Bronchial epithelial cell (primary cell): ENCODE measurements around the gene IGFL3. TPM values are rescaled to one million over a fixed set of nuclear protein-coding genes. Genes with fewer than 3 reads are reported as not detected.

Experiments used
- DNase-seq: peaks from one replicate; pipeline ENCODE4 v3.0.0-alpha.2; 2010; ENCODE audit warnings: low read depth
- FAIRE-seq: peaks from 2 replicates; lab custom pipeline; 2011; peaks lifted over from hg19 to GRCh38; lab: Jason Lieb, UNC
- H3K27me3 ChIP-seq: 2 replicates; pipeline ENCODE4 v1.5.1; 2011; ENCODE audit warnings: low read length; ENCODE audit not compliant: control insufficient read depth, insufficient read depth
- H3K36me3 ChIP-seq: 2 replicates; pipeline ENCODE4 v1.5.1; 2011; ENCODE audit warnings: low read length; ENCODE audit not compliant: control insufficient read depth, insufficient read depth
- H3K4me3 ChIP-seq: 2 replicates; pipeline ENCODE4 v1.5.1; 2011; ENCODE audit warnings: mild to moderate bottlenecking, low read depth, low read length, control low read depth
- total RNA-seq: library from RNA; depleted of rRNA; stranded (reverse); fragments of >200 nt; gene quantifications from 2 replicates; pipeline ENCODE4 v1.2.1, GENCODE V29; 2014
- TF ChIP-seq, protein P1 (sequence below): IDR thresholded peaks from 2 replicates; pipeline ENCODE4 v1.5.1; 2011; ENCODE audit warnings: mild to moderate bottlenecking, moderate library complexity, low read length, control low read depth, inconsistent platforms; ENCODE audit not compliant: insufficient read depth, severe bottlenecking

Gene IGFL3
- total RNA-seq, 1 donor from 2014 or later = not detected

GRCh38 chr19:46155237-46155636 lies 30.7 kb upstream of the IGFL3 start:
- peaks cover 1% of the 10 kb centered on the region for H3K27me3 ChIP-seq
- TF ChIP-seq, protein P1, sequence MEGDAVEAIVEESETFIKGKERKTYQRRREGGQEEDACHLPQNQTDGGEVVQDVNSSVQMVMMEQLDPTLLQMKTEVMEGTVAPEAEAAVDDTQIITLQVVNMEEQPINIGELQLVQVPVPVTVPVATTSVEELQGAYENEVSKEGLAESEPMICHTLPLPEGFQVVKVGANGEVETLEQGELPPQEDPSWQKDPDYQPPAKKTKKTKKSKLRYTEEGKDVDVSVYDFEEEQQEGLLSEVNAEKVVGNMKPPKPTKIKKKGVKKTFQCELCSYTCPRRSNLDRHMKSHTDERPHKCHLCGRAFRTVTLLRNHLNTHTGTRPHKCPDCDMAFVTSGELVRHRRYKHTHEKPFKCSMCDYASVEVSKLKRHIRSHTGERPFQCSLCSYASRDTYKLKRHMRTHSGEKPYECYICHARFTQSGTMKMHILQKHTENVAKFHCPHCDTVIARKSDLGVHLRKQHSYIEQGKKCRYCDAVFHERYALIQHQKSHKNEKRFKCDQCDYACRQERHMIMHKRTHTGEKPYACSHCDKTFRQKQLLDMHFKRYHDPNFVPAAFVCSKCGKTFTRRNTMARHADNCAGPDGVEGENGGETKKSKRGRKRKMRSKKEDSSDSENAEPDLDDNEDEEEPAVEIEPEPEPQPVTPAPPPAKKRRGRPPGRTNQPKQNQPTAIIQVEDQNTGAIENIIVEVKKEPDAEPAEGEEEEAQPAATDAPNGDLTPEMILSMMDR = no peak
- FAIRE-seq (peak; percentile 40), DNase-seq (no peak)
- H3K36me3 ChIP-seq = no peaks in the 10 kb centered on the region
- no peak overlapping the region for H3K4me3 ChIP-seq

DNA sequence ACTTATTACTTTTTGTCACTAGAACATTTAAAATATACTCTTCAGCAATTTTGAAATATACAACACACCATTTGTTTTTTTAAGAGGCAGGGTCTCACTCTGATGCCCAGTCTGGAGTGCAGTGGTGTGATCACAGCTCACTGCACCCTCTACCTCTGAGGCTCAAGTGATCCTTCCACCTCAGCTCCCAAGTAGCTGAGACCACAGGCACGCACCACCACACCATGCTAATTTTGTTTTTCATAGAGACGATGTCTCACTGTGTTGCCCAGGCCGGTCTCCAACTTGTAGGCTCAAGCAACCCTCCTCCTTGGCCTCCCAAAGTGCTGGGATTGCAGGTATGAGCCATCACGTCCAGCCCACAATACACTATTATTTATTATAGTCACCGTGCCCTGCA lies 26.1 kb upstream of the IGFL3 start:
- Histone ChIP-seq H3K4me3 (no peak overlapping the region), H3K27me3 (peaks cover 5% of the 10 kb centered on the region), H3K36me3 (no peaks in the 10 kb centered on the region)
- TF ChIP-seq, protein P1 = no peak
- no peak for FAIRE-seq
- no peak for DNase-seq

GRCh38 chr19:46147791-46148288 lies 23.4 kb upstream of the IGFL3 start, which contains the start of gene IGFL2:
IGFL2 (plus strand) TSS chr19:46148238; CDS start chr19:46148279, 41 bp downstream.
- peaks cover 4% of the 10 kb centered on the region for H3K27me3 ChIP-seq
- FAIRE-seq = peak; percentile 43
- TF ChIP-seq, protein P1 = no peak
- no peak within 1 kb of the TSS for H3K4me3 ChIP-seq
- DNase-seq = peak; percentile 61
- H3K36me3 ChIP-seq = no peaks in the 10 kb centered on the region

- FAIRE-seq (no peak), DNase-seq (no peak)
- Histone ChIP-seq H3K36me3 (no peaks in the 10 kb centered on the region), H3K27me3 (peaks cover 4% of the 10 kb centered on the region), H3K4me3 (no peak overlapping the region)
- TF ChIP-seq, protein P1 = no peak
Observed at GRCh38 chr19:46147166-46147740, 22.8 kb upstream of the IGFL3 start.

DNA sequence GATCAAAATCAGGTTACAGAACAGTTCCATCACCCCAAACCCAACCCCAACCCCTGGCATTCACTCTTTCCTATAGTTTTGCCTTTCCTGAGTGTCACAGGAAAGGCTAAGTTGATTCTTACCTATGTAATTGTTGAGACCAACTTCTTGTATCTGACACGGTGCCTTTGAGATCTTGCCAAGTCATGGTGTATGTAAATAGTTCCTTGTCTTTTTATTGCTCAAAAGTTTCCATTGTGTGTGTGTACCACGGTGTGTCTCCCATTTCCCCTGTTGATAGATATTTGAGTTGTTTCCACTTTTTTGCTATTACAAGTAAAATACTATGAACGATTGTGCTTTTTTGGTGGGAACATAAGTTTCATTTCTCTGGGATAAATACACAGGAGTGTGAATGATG lies 20.3 kb upstream of the IGFL3 start:
- no peak for FAIRE-seq
- no peaks in the 10 kb centered on the region for H3K36me3 ChIP-seq
- H3K27me3 ChIP-seq = peaks cover 4% of the 10 kb centered on the region
- peak; percentile 13 for DNase-seq
- H3K4me3 ChIP-seq = no peak overlapping the region
- TF ChIP-seq, protein P1 = no peak
